HEK293 (cell line): ENCODE data around the gene OR5K4.
"Not testable (repeated sequence)": the region's sequence is repeated elsewhere in the genome, so short reads cannot be mapped to it uniquely, and the experiment has no call there.

ENCODE experiments used
- CTCF ChIA-PET: fragments of 350-600 bp; formaldehyde crosslinking; extraction: SDS; loops from one replicate; lab custom pipeline; 2021; ENCODE audit warnings: antibody characterized with exemption; lab: Yijun Ruan, JAX
- POLR2A ChIA-PET: fragments of 300-600 bp; formaldehyde crosslinking; extraction: SDS; loops from one replicate; lab custom pipeline; 2020; ENCODE audit warnings: antibody characterized with exemption, inconsistent platforms; lab: Yijun Ruan, JAX
- H3K27ac ChIP-seq: fragments of 200-500 bp; sonication (Bioruptor generic); 2 replicates; pipeline ENCODE4 v1.5.1; 2014; ENCODE audit warnings: low read depth, low read length, control low read depth, inconsistent platforms; ENCODE audit errors: extremely low read depth
- H3K36me3 ChIP-seq, 2 experiments: fragments of 200-500 bp in 1 of 2; sonication (Bioruptor generic) in 1 of 2; 1 replicate in 1 of 2; 2 replicates in 1 of 2; pipeline ENCODE4 v1.5.1; 2014 to 2017; ENCODE audit warnings: inconsistent platforms in 2 of 2, low read length in 2 of 2; ENCODE audit not compliant: control insufficient read depth in 2 of 2, insufficient read depth in 1 of 2
- H3K4me1 ChIP-seq: fragments of 200-500 bp; sonication (Bioruptor generic); 2 replicates; pipeline ENCODE4 v1.5.1; 2014; ENCODE audit warnings: mild to moderate bottlenecking, low read length, inconsistent platforms; ENCODE audit not compliant: control insufficient read depth, insufficient read depth
- H3K4me3 ChIP-seq: 2 replicates; pipeline ENCODE4 v1.5.1; 2011; ENCODE audit warnings: low read depth, mild to moderate bottlenecking, control low read depth, low read length, moderate library complexity
- H3K9me3 ChIP-seq: fragments of 200-500 bp; sonication (Bioruptor generic); 2 replicates; pipeline ENCODE4 v1.5.1; 2014; ENCODE audit warnings: low read depth, low read length, inconsistent platforms; ENCODE audit not compliant: control insufficient read depth, insufficient read depth
- SALL2 ChIP-seq: fragments of 450-650 bp; formaldehyde crosslinking; IDR thresholded peaks from 2 replicates; pipeline ENCODE4 v1.5.0; 2017; ENCODE audit warnings: missing biosample characterization, mild to moderate bottlenecking, missing genetic modification characterization, borderline replicate concordance
- SCRT2 ChIP-seq: fragments of 450-650 bp; formaldehyde crosslinking; IDR thresholded peaks from 2 replicates; pipeline ENCODE4 v1.5.1; 2016; ENCODE audit warnings: missing biosample characterization, missing genetic modification characterization
- SETDB1 ChIP-seq: IDR thresholded peaks from one replicate; pipeline ENCODE4 v1.6.1; 2017; ENCODE audit warnings: mild to moderate bottlenecking, low read length, moderate library complexity, mixed read lengths; ENCODE audit not compliant: insufficient read length
- SP3 ChIP-seq: fragments of 450-650 bp; formaldehyde crosslinking; IDR thresholded peaks from 2 replicates; pipeline ENCODE4 v1.5.1; 2016; ENCODE audit warnings: missing biosample characterization, missing genetic modification characterization
- ZBTB48 ChIP-seq: fragments of 450-650 bp; formaldehyde crosslinking; IDR thresholded peaks from 2 replicates; pipeline ENCODE4 v1.5.1; 2016; ENCODE audit warnings: missing biosample characterization, missing genetic modification characterization
- ZBTB8A ChIP-seq: fragments of 450-650 bp; formaldehyde crosslinking; IDR thresholded peaks from 2 replicates; pipeline ENCODE4 v1.5.1; 2016; ENCODE audit warnings: missing biosample characterization, missing genetic modification characterization
- ZNF114 ChIP-seq: fragments of 450-650 bp; formaldehyde crosslinking; IDR thresholded peaks from 2 replicates; pipeline ENCODE4 v1.5.0; 2017; ENCODE audit warnings: missing biosample characterization, missing genetic modification characterization
- ZNF157 ChIP-seq: fragments of 450-650 bp; formaldehyde crosslinking; IDR thresholded peaks from 2 replicates; pipeline ENCODE4 v1.5.1; 2016; ENCODE audit warnings: missing biosample characterization, missing genetic modification characterization
- ZNF23 ChIP-seq: fragments of 450-650 bp; formaldehyde crosslinking; IDR thresholded peaks from 2 replicates; pipeline ENCODE4 v1.5.1; 2016; ENCODE audit warnings: missing biosample characterization, missing genetic modification characterization, borderline replicate concordance
- ZNF302 ChIP-seq: fragments of 450-650 bp; formaldehyde crosslinking; IDR thresholded peaks from 2 replicates; pipeline ENCODE4 v1.5.1; 2016; ENCODE audit warnings: missing biosample characterization, missing genetic modification characterization, low read depth
- ZNF335 ChIP-seq: fragments of 450-650 bp; formaldehyde crosslinking; conservative IDR thresholded peaks from 2 replicates; pipeline ENCODE4 v1.5.1; 2016; ENCODE audit warnings: missing biosample characterization, missing genetic modification characterization
- ZNF354C ChIP-seq: fragments of 450-650 bp; formaldehyde crosslinking; IDR thresholded peaks from 2 replicates; pipeline ENCODE4 v1.5.1; 2016; ENCODE audit warnings: missing biosample characterization, missing genetic modification characterization, low read depth, borderline replicate concordance
- ZNF558 ChIP-seq: fragments of 450-650 bp; formaldehyde crosslinking; IDR thresholded peaks from 2 replicates; pipeline ENCODE4 v1.5.1; 2016; ENCODE audit warnings: missing biosample characterization, missing genetic modification characterization
- ZNF571 ChIP-seq: fragments of 450-650 bp; formaldehyde crosslinking; IDR thresholded peaks from 2 replicates; pipeline ENCODE4 v1.5.0; 2017; ENCODE audit warnings: missing biosample characterization, missing genetic modification characterization
- ZNF658 ChIP-seq: fragments of 450-650 bp; formaldehyde crosslinking; IDR thresholded peaks from 2 replicates; pipeline ENCODE4; 2016; ENCODE audit warnings: missing biosample characterization, missing genetic modification characterization
- ZNF660 ChIP-seq: fragments of 450-650 bp; IDR thresholded peaks from 2 replicates; pipeline ENCODE4 v1.5.1; 2018; ENCODE audit warnings: missing biosample characterization, mild to moderate bottlenecking, missing genetic modification characterization
- ZNF76 ChIP-seq: fragments of 450-650 bp; formaldehyde crosslinking; IDR thresholded peaks from 2 replicates; pipeline ENCODE4; 2016; ENCODE audit warnings: low read depth, missing biosample characterization, missing genetic modification characterization, borderline replicate concordance
- ZNF830 ChIP-seq: fragments of 450-650 bp; IDR thresholded peaks from 2 replicates; pipeline ENCODE4 v1.5.0; 2018; ENCODE audit warnings: missing biosample characterization, missing genetic modification characterization, low read depth, mild to moderate bottlenecking, moderate library complexity
- ZSCAN16 ChIP-seq: fragments of 450-650 bp; formaldehyde crosslinking; IDR thresholded peaks from 2 replicates; pipeline ENCODE4 v1.5.1; 2016; ENCODE audit warnings: missing biosample characterization, missing genetic modification characterization
- ZSCAN30 ChIP-seq: fragments of 450-650 bp; IDR thresholded peaks from 2 replicates; pipeline ENCODE4 v1.5.1; 2018; ENCODE audit warnings: missing biosample characterization, mild to moderate bottlenecking, missing genetic modification characterization, moderate library complexity
- TF ChIP-seq, protein P1 (sequence below): sonication (generic); formaldehyde crosslinking; IDR thresholded peaks from 2 replicates; pipeline ENCODE4 v1.8.1; 2022; ENCODE audit warnings: mild to moderate bottlenecking, moderate library complexity, missing genetic modification reagents
- TF ChIP-seq, protein P2 (sequence below): fragments of 450-650 bp; formaldehyde crosslinking; optimal IDR thresholded peaks from 2 replicates; pipeline ENCODE3; 2016; ENCODE audit warnings: missing biosample characterization, mild to moderate bottlenecking, missing genetic modification characterization
- TF ChIP-seq, protein P3 (sequence below): IDR thresholded peaks from 2 replicates; pipeline ENCODE4 v1.6.1; 2011; ENCODE audit warnings: mild to moderate bottlenecking, low read depth, low read length, borderline replicate concordance
- TF ChIP-seq, protein P4 (sequence below): fragments of 450-650 bp; formaldehyde crosslinking; IDR thresholded peaks from 2 replicates; pipeline ENCODE4 v1.5.1; 2016; ENCODE audit warnings: missing biosample characterization, missing genetic modification characterization
- TF ChIP-seq, protein P5 (sequence below): fragments of 450-650 bp; formaldehyde crosslinking; IDR thresholded peaks from 2 replicates; pipeline ENCODE4 v1.5.1; 2016; ENCODE audit warnings: missing biosample characterization, missing genetic modification characterization
- TF ChIP-seq, protein P6 (sequence below): fragments of 450-650 bp; formaldehyde crosslinking; IDR thresholded peaks from 2 replicates; pipeline ENCODE4 v1.5.1; 2016; ENCODE audit warnings: missing biosample characterization, missing genetic modification characterization

The OR5K4 gene

DNA sequence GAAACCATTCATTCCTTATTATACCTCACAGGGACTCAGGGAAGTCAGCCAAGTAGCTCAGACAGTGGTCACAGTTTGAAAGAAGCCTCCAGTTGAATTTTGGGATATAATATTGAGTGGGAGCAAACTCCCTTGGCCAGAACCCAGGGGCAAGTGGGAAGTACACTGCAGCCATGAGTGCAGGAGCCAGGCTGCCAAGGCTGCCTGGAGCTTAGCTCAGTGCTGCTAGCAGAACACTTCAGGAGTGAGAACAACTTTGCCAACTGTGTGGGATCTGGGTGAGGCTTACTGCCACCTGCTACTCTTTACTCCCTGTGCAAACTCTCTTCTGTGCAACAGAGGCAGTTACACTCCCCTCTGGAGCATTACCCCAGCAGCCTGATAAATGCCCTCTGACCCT, 41.4 kb downstream of the OR5K4 start:
- CTCF ChIA-PET = no interaction called here
- H3K27ac ChIP-seq = no peak overlapping the region
- no peaks in the 10 kb centered on the region for H3K4me1 ChIP-seq
- POLR2A ChIA-PET = no interaction called here
- H3K36me3 ChIP-seq = no peaks in the 10 kb centered on the region
- no peaks in the 10 kb centered on the region for H3K9me3 ChIP-seq
- TF ChIP-seq ZNF23 (tag by site-specific recombination) (no peak), ZBTB8A (tag by site-specific recombination) (no peak), ZNF660 (no peak), SETDB1 (no peak), ZNF658 (no peak), ZNF76 (tag by site-specific recombination) (no peak), ZNF302 (no peak), SP3 (tag by site-specific recombination) (no peak), ZNF114 (no peak), ZSCAN16 (no peak), ZNF571 (tag by site-specific recombination) (no peak), ZNF830 (tag by site-specific recombination) (no peak)
- TF ChIP-seq, protein P1, sequence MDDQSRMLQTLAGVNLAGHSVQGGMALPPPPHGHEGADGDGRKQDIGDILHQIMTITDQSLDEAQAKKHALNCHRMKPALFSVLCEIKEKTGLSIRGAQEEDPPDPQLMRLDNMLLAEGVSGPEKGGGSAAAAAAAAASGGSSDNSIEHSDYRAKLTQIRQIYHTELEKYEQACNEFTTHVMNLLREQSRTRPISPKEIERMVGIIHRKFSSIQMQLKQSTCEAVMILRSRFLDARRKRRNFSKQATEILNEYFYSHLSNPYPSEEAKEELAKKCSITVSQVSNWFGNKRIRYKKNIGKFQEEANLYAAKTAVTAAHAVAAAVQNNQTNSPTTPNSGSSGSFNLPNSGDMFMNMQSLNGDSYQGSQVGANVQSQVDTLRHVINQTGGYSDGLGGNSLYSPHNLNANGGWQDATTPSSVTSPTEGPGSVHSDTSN (CRISPR knock-in tag) = no peak
- TF ChIP-seq, protein P2, sequence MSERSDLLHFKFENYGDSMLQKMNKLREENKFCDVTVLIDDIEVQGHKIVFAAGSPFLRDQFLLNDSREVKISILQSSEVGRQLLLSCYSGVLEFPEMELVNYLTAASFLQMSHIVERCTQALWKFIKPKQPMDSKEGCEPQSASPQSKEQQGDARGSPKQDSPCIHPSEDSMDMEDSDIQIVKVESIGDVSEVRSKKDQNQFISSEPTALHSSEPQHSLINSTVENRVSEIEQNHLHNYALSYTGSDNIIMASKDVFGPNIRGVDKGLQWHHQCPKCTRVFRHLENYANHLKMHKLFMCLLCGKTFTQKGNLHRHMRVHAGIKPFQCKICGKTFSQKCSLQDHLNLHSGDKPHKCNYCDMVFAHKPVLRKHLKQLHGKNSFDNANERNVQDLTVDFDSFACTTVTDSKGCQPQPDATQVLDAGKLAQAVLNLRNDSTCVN (tag by site-specific recombination) = no peak
- TF ChIP-seq, protein P3, sequence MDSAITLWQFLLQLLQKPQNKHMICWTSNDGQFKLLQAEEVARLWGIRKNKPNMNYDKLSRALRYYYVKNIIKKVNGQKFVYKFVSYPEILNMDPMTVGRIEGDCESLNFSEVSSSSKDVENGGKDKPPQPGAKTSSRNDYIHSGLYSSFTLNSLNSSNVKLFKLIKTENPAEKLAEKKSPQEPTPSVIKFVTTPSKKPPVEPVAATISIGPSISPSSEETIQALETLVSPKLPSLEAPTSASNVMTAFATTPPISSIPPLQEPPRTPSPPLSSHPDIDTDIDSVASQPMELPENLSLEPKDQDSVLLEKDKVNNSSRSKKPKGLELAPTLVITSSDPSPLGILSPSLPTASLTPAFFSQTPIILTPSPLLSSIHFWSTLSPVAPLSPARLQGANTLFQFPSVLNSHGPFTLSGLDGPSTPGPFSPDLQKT = no peak
- no peak overlapping the region for H3K4me3 ChIP-seq

DNA sequence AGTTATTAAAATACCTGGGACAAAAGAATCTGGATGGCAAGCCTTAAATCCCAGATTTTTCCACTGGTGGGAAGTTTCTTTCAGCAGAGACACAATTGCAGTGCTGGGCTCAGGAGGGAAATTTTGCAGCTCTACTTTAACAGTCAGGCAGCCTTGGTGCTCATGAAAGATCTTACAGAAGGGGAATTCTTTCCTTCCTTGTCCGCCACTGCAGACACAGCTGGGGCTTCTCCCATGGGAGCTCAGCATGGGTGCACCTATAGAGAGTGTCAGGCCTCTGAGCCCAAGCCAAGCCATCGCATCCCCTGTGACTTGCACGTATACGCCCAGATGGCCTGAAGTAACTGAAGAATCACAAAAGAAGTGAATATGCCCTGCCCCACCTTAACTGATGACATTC, 42.8 kb downstream of the OR5K4 start:
- H3K9me3 ChIP-seq, H3K4me1 ChIP-seq, H3K27ac ChIP-seq, H3K36me3 ChIP-seq, POLR2A ChIA-PET, H3K4me3 ChIP-seq, CTCF ChIA-PET: not testable (repeated sequence)

DNA sequence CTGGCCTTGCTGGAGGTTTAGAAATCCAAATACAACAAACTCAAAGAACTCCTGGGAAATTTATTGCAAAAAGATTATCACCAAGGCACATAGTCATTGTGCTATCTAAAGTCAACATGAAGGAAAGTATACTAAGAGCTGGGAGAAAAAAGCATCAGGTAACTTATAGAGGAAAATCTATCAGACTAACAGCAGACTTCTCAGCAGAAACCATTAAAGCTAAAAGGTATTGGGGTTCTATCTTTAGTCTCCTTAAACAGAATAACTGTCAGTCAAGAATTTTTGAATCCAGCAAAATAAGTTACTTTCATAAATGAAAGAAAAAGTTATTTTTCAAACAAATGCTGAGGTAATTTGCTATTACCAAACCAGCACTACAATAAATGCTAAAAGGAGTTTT, 44.9 kb downstream of the OR5K4 start:
- ChIA-PET POLR2A (no interaction called here), CTCF (interaction anchor here (0.7 kb wide), 2 partner anchors 38 to 746 kb away, joined by 3 read pairs; no protein-coding TSS in a partner anchor)
- H3K4me3 ChIP-seq = no peak overlapping the region
- H3K9me3 ChIP-seq = no peaks in the 10 kb centered on the region
- H3K4me1 ChIP-seq = no peaks in the 10 kb centered on the region
- H3K36me3 ChIP-seq = no peaks in the 10 kb centered on the region
- H3K27ac ChIP-seq = no peak overlapping the region
- no peak for TF ChIP-seq ZBTB48 (tag by site-specific recombination)
- TF ChIP-seq, protein P4, sequence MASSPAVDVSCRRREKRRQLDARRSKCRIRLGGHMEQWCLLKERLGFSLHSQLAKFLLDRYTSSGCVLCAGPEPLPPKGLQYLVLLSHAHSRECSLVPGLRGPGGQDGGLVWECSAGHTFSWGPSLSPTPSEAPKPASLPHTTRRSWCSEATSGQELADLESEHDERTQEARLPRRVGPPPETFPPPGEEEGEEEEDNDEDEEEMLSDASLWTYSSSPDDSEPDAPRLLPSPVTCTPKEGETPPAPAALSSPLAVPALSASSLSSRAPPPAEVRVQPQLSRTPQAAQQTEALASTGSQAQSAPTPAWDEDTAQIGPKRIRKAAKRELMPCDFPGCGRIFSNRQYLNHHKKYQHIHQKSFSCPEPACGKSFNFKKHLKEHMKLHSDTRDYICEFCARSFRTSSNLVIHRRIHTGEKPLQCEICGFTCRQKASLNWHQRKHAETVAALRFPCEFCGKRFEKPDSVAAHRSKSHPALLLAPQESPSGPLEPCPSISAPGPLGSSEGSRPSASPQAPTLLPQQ (tag by site-specific recombination) = no peak
- TF ChIP-seq ZNF354C (tag by site-specific recombination) = no peak
- TF ChIP-seq ZNF558 (tag by site-specific recombination) = no peak
- no peak for TF ChIP-seq ZNF157
- no peak for TF ChIP-seq ZSCAN30
- TF ChIP-seq SCRT2 = no peak
- TF ChIP-seq ZNF335 (tag by site-specific recombination) = no peak
- TF ChIP-seq, protein P5, sequence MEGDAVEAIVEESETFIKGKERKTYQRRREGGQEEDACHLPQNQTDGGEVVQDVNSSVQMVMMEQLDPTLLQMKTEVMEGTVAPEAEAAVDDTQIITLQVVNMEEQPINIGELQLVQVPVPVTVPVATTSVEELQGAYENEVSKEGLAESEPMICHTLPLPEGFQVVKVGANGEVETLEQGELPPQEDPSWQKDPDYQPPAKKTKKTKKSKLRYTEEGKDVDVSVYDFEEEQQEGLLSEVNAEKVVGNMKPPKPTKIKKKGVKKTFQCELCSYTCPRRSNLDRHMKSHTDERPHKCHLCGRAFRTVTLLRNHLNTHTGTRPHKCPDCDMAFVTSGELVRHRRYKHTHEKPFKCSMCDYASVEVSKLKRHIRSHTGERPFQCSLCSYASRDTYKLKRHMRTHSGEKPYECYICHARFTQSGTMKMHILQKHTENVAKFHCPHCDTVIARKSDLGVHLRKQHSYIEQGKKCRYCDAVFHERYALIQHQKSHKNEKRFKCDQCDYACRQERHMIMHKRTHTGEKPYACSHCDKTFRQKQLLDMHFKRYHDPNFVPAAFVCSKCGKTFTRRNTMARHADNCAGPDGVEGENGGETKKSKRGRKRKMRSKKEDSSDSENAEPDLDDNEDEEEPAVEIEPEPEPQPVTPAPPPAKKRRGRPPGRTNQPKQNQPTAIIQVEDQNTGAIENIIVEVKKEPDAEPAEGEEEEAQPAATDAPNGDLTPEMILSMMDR (tag by site-specific recombination) = no peak
- TF ChIP-seq SALL2 (tag by site-specific recombination) = no peak
- TF ChIP-seq, protein P6, sequence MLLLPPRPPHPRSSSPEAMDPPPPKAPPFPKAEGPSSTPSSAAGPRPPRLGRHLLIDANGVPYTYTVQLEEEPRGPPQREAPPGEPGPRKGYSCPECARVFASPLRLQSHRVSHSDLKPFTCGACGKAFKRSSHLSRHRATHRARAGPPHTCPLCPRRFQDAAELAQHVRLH (tag by site-specific recombination) = no peak
- TF ChIP-seq, protein P2 (tag by site-specific recombination) = no peak
